DMS53 (cell line): ENCODE data around the gene CAMK1G.

ENCODE experiments used
- DNase-seq: peaks from one replicate; lab custom pipeline; 2025; lab: John Stamatoyannopoulos, UW

Gene CAMK1G

GRCh38 chr1:209641832-209642172 is 58.3 kb downstream of the CAMK1G start:
- DNase-seq = no peak

GRCh38 chr1:209642816-209643215 is 59.3 kb downstream of the CAMK1G start:
- DNase-seq = no peak

- no peak for DNase-seq
Observed at GRCh38 chr1:209643285-209644020, 59.9 kb downstream of the CAMK1G start.

- no peak for DNase-seq
Observed at GRCh38 chr1:209645574-209646452, 62.3 kb downstream of the CAMK1G start.

GRCh38 chr1:209646558-209646957 is 63.0 kb downstream of the CAMK1G start:
- DNase-seq = peak; percentile 22

- DNase-seq = no peak
Observed at GRCh38 chr1:209647156-209647555, 63.6 kb downstream of the CAMK1G start.

- DNase-seq = no peak
Observed at GRCh38 chr1:209648346-209648745, 64.8 kb downstream of the CAMK1G start.

- peak; percentile 84 for DNase-seq
Observed at GRCh38 chr1:209648931-209649776, 65.6 kb downstream of the CAMK1G start.

- no peak for DNase-seq
Observed at GRCh38 chr1:209650454-209650853, 66.9 kb downstream of the CAMK1G start.

GRCh38 chr1:209651138-209651587 is 67.6 kb downstream of the CAMK1G start:
- peak; percentile 92 for DNase-seq

- peak; percentile 78 for DNase-seq
Observed at GRCh38 chr1:209652121-209652735, 68.7 kb downstream of the CAMK1G start, which contains the start of gene LAMB3. Gene LAMB3, minus strand, starts transcription at chr1:209652425. Its CDS starts 1,481 bp downstream, at chr1:209650944.

- peak; percentile 99 for DNase-seq
Observed at GRCh38 chr1:209652873-209653401, 69.4 kb downstream of the CAMK1G start.

GRCh38 chr1:209653915-209654351 is 70.4 kb downstream of the CAMK1G start:
- DNase-seq = peak; percentile 98

- peak; percentile 68 for DNase-seq
Observed at GRCh38 chr1:209655411-209656231, 72.1 kb downstream of the CAMK1G start.

- DNase-seq = no peak
Observed at GRCh38 chr1:209657140-209657879, 73.8 kb downstream of the CAMK1G start.

GRCh38 chr1:209657918-209658317 is 74.4 kb downstream of the CAMK1G start:
- no peak for DNase-seq

- peak; percentile 36 for DNase-seq
Observed at GRCh38 chr1:209659909-209660308, 76.4 kb downstream of the CAMK1G start.

- no peak for DNase-seq
Observed at GRCh38 chr1:209661071-209661470, 77.6 kb downstream of the CAMK1G start.

- DNase-seq = no peak
Observed at GRCh38 chr1:209662879-209663327, 79.4 kb downstream of the CAMK1G start.
